ENCODE data around the gene DCLK1. TPM values are rescaled to one million over a fixed set of nuclear protein-coding genes. Genes with fewer than 3 reads are reported as not detected.

DCLK1 gene
- total RNA-seq, 1 donor from 2014 or later, result 6.4 TPM

GRCh38 chr13:36090592-36090991, 40.6 kb downstream of the DCLK1 start:
- Histone ChIP-seq H2AFZ (replicated peaks) (no peak overlapping the region), H3K4me2 (no peak overlapping the region), H3K4me3 (no peak overlapping the region), H3K9me3 (ENCODE audit: low read depth) (no peaks in the 10 kb centered on the region), H3K27me3 (no peaks in the 10 kb centered on the region), H3K36me3 (no peaks in the 10 kb centered on the region), H3K27ac (no peak overlapping the region), H3K79me2 (ENCODE audit: low read depth) (no peaks in the 10 kb centered on the region), H4K20me1 (ENCODE audit: low read depth) (no peaks in the 10 kb centered on the region), H3K4me1 (no peaks in the 10 kb centered on the region), H3F3A (ENCODE audit: low read depth) (no peaks in the 10 kb centered on the region), H3K9ac (no peak overlapping the region)
- Mint-ChIP-seq H3K27me3 (ENCODE audit: insufficient read depth, low read depth) (no peaks in the 10 kb centered on the region), H3K9me3 (peaks cover 6% of the 10 kb centered on the region), H3K4me3 (no peak overlapping the region), H3K36me3 (peaks cover 9% of the 10 kb centered on the region), H3K27ac (no peak overlapping the region), H3K4me1 (peaks cover 14% of the 10 kb centered on the region)
- no peak for TF ChIP-seq EZH2 (IDR thresholded peaks at IDR 0.05)
- TF ChIP-seq CTCF (IDR thresholded peaks at IDR 0.05), result no peak
- TF ChIP-seq EZH2phosphoT487 (IDR thresholded peaks at IDR 0.05), result no peak
- no peak for DNase-seq (ENCODE audit: low spot score)

DNA sequence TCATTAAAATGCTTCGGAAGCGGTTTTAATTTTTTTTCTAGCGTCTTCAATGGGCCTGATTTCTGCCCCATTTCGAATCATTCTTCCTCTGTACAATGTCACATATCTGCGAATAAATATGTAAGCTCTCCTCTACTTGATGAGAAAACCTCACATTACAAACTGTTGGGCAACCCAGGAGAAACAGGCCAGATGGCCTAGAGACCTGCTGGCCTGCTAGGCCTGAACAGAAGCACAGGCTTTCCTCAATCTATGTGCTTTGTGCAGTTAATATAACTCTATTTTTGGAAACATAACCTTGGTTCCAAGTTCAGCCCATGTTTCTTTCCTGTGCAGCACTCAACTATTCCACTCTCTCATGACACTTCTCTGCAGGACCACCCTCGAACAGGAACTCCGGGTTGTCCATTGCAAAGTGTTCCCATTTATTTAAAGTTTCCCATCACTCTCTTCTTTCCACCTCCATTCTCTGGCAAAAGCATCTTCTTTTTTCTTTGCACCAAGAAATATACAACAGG, 42.0 kb downstream of the DCLK1 start:
- Histone ChIP-seq H3K4me2 (no peak overlapping the region), H3K4me3 (no peak overlapping the region), H3K27me3 (no peaks in the 10 kb centered on the region), H3K27ac (no peak overlapping the region), H4K20me1 (ENCODE audit: low read depth) (no peaks in the 10 kb centered on the region), H3K4me1 (no peaks in the 10 kb centered on the region), H3F3A (ENCODE audit: low read depth) (no peaks in the 10 kb centered on the region), H3K9me3 (ENCODE audit: low read depth) (no peaks in the 10 kb centered on the region), H2AFZ (replicated peaks) (no peak overlapping the region), H3K79me2 (ENCODE audit: low read depth) (no peaks in the 10 kb centered on the region), H3K9ac (no peak overlapping the region), H3K36me3 (no peaks in the 10 kb centered on the region)
- Mint-ChIP-seq H3K36me3 (peaks cover 9% of the 10 kb centered on the region), H3K27me3 (ENCODE audit: insufficient read depth, low read depth) (no peaks in the 10 kb centered on the region), H3K4me3 (no peak overlapping the region), H3K9me3 (peaks cover 6% of the 10 kb centered on the region), H3K27ac (no peak overlapping the region), H3K4me1 (peaks cover 14% of the 10 kb centered on the region)
- no peak for TF ChIP-seq EZH2phosphoT487 (IDR thresholded peaks at IDR 0.05)
- no peak for TF ChIP-seq CTCF (IDR thresholded peaks at IDR 0.05)
- TF ChIP-seq EZH2 (IDR thresholded peaks at IDR 0.05), result no peak
- no peak for DNase-seq (ENCODE audit: low spot score)

DNA sequence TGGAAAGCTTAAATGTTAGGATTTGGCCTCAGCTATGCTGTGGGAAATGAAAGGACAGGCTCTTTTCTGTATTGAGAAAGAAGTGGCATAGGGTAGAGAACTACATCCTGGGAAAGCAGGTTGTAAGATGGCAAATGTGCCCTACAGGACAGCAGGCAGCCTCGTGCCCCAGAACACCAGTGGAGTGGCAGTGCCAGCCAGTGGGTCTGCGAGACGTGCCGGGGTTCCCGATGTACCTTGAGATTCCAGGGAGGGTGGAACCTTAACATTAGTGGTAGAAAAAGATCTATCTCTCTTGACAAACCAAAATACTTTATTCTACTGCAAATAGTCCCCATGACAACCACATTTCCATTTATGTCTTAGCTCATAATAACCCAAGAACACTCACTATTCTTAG, 42.7 kb downstream of the DCLK1 start:
- Histone ChIP-seq H3F3A (ENCODE audit: low read depth) (no peaks in the 10 kb centered on the region), H3K36me3 (no peaks in the 10 kb centered on the region), H3K4me2 (no peak overlapping the region), H2AFZ (replicated peaks) (no peak overlapping the region), H3K4me1 (no peaks in the 10 kb centered on the region), H3K4me3 (no peak overlapping the region), H3K79me2 (ENCODE audit: low read depth) (no peaks in the 10 kb centered on the region), H3K9ac (no peak overlapping the region), H3K27me3 (no peaks in the 10 kb centered on the region), H4K20me1 (ENCODE audit: low read depth) (no peaks in the 10 kb centered on the region), H3K27ac (no peak overlapping the region), H3K9me3 (ENCODE audit: low read depth) (no peaks in the 10 kb centered on the region)
- peaks cover 6% of the 10 kb centered on the region for H3K9me3 Mint-ChIP-seq
- no peak for TF ChIP-seq CTCF (IDR thresholded peaks at IDR 0.05)
- H3K4me1 Mint-ChIP-seq, result peaks cover 14% of the 10 kb centered on the region
- no peak overlapping the region for H3K4me3 Mint-ChIP-seq
- H3K27ac Mint-ChIP-seq, result no peak overlapping the region
- H3K27me3 Mint-ChIP-seq (ENCODE audit: insufficient read depth, low read depth), result no peaks in the 10 kb centered on the region
- peaks cover 9% of the 10 kb centered on the region for H3K36me3 Mint-ChIP-seq
- no peak for DNase-seq (ENCODE audit: low spot score)
